HT-29 (cell line): ENCODE data around the gene CRYBG2. TPM values are rescaled to one million over a fixed set of nuclear protein-coding genes. Genes with fewer than 3 reads are reported as not detected.
"Not testable (repeated sequence)": the region's sequence is repeated elsewhere in the genome, so short reads cannot be mapped to it uniquely, and the experiment has no call there.

Source experiments
- DNase-seq: peaks from one replicate; pipeline ENCODE4 v3.0.0-alpha.2; 2015; ENCODE audit warnings: low spot score
- total RNA-seq: library from RNA; depleted of rRNA; stranded (reverse); fragments of >200 nt; shearing (Covaris generic); gene quantifications from 2 replicates; pipeline ENCODE4 v1.2.3, GENCODE V29; 2014

The CRYBG2 gene
- total RNA-seq, 1 experiment from 2014 or later, result 49.4 TPM

DNA sequence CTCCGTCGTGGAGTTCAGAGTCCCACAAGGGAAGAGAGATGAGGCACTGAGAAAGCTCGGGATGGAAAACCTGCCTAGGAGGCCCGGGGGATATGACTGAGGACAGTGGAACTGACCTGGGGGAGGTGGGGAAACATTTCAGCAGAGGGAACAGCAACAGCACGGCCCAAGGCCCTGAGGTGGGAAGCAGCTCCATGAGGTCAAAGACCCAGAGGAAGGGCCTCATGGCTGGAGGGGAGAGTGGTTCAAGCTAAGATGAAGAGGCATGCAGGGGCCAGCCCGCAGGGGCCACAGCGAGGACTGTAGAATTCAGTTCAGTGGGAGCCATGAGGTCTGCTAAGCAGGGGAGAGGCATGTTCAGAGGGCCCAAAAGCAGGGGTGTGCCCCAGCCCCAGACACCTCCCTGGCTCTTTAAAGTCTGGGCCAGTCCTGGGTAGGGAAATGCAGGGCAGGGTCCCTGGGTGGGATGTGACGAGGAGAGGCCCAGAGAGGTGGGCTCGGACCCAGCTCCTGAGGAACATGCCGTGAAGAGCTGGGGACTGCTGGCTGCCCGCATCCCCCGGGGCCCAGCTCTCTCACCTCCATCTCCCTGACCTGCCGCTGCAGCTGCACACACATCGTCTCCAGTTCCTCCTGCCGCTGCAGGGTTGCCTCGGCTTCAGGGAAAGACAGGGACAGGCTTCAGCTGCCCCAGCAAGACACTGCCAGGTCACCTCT, 57.4 kb downstream of the CRYBG2 start:
- no peak for DNase-seq

DNA sequence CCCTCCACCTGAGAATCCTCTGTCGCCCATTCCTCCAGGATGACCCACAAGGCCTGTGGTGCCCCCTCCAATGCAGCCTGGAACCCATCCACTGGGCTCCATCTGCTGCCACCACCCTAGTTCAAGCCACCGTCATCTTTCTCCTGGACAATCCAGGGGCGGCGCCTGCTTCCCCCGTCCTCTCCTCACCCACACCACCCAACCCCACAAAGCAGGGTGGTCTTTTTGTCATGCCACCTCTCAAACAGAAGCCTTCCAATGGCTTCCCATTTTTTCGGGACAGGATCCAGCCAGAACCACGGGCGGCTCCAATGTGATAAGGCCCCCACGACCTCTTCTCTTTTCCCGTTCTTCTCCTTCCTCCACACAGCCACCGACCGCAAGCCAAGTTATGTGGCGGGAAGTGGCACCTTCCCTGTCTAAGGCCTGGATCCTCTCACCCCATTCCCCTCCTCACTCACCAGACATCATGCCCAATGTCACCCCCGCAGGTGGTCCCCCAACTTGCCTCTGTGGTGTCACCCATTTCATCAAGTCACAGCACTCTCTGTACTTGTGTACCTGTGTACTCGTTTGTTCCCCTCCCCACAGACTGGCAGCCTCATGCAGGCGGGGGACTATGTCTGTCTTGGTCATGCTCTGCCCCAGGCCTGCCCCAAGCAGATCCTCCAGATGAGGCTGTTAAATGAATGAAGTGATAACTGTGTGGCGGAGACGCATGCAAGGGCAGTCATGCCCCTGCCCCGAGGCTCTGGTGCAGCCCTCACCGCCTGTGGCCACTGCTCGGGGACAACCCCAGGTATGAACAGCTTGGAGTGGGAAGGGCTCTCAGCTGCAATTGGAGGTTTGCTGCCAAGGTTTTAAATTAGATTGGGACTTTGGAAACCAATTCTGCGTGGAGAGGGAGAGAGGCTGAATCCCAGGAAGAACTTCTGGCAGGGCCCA, 58.5 kb downstream of the CRYBG2 start:
- DNase-seq, result no peak

DNA sequence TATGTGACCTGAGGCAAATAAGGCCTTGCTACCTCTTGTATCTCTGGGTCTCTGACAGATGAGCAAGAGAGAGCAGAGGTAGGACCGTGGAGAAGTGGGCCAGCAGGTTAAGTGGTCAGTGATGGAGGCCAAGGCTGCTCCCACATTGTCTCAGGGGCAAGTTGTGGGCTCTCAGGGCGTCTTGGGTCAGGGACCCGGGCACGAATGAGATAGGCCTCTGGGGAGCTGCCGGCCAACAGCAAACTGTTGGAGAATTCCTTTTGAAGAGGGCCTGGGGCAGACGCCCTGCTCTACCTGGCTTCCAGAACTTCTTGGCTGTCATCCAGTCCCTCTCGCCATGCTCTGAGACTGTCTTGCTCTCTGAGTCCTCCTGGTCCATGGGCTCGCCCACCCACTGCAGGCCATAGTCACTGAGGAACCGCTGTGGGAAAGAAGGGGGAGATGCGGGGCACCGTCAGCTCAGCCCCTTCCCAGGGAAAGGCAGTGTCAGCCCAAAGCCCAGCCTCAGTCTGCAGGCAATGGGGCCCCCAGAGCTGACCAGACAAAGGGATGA, 59.9 kb downstream of the CRYBG2 start:
- DNase-seq, result no peak

DNA sequence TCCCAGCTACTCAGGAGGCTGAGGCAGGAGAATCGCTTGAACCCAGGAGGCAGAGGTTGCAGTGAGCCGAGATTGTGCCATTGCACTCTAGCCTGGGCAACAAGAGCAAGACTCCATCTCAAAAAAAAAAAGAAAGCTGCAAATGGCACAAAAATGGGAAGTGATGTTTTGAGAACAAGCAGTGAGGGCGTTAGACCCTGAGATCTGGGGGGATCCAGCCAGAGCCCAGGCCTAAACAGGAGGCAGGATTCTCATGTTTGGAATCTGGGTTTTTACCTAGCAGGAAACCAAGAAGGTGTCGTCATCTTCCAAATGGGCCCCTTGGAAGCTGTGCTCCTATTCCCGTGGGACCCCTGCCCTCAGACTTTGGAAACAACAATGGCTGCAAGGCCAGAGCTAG, 61.2 kb downstream of the CRYBG2 start:
- not testable (repeated sequence) for DNase-seq

DNA sequence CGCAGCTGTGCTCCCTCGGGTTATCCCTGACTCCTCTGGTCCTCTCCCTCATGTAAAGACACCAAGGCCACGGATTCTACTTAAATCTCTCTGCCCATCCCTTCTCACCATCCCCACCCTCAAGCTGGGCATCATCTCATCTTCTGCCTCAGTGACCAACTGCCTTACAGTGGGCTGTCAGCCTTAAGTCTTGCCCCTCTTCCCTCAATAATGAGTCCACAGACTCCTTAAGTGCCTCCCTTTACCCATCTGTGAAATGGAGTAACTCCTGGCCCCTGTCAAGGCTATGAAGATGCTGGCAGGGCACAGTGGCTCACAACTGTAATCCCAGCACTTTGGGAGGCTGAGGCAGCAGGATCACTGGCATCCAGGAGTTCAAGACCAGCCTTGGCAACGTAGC, 62.0 kb downstream of the CRYBG2 start:
- DNase-seq, result no peak

DNA sequence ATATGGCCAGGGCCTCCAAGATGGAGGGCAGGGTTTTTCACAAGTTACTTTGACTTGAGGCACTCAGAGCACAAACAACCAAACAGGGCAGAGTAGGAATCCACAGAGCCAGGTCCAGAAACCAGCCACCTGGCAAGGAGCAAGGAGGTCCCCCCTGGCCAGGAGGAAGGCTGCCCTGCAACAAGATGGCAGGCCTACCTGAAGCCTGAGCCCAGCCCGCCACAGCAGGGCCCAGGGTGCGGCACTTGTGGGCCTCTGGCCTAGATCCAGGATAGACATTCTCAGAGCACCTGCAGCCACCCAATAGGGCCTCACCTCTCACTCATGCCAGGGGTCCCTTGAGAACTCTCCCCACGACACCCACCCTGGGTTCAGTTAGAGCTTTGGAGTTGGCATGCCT, 62.5 kb downstream of the CRYBG2 start:
- DNase-seq, result no peak

DNA sequence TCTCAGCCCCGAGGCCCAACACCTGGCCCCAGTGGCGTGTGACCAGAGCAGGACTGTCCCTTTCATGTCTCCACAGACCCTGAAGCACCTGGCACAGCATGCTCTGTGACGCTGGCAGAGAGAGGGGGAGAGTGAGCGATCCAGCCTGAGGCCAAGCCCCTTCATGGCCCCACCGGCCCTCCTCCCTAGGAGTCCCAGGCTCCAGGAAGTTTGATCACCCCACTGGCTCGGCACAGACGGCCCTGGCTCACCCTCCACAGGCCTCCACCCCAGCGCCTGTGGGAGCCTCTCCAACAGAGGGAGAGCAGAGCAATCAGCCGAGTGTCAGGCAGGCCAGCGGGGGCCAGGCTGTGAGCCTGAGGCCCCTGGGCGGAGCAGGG, 63.1 kb downstream of the CRYBG2 start:
- DNase-seq, result no peak

DNA sequence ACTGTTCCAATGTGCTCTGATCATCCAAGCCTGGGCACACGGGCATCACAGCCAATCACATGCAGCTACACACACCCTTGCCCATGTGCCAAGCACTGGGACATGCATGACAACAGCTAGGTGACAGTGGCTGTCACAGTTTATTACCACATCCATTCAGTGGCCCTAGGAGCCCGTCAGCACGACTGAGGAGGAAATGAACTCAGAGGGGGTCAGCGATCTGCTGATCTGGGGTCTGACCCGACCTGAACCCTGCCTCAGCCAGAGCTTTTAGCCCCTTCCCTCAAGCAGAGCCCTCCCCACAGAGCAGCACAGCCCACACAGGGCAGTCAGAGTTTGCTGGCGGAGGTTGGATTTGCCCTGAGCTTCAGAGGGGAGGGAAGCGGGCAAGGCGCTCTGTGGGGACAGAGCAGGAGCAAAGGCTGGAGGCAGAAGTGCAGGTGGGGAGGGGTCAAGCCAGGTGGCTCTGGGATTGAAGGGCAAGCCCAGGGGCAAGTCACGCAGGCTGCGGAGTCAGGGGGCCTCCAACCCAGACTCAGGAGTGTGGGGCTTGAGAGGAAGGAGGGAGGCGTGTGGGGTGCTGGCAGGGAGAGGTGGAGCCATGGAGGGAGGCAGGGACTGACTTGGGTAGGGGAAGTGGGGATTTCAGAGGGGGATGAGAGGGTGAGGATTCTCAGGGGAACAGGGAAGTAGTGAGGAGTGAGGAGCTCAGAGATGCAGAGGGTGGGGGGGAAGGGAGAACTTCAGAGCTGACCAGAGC, 63.6 kb downstream of the CRYBG2 start:
- no peak for DNase-seq

DNA sequence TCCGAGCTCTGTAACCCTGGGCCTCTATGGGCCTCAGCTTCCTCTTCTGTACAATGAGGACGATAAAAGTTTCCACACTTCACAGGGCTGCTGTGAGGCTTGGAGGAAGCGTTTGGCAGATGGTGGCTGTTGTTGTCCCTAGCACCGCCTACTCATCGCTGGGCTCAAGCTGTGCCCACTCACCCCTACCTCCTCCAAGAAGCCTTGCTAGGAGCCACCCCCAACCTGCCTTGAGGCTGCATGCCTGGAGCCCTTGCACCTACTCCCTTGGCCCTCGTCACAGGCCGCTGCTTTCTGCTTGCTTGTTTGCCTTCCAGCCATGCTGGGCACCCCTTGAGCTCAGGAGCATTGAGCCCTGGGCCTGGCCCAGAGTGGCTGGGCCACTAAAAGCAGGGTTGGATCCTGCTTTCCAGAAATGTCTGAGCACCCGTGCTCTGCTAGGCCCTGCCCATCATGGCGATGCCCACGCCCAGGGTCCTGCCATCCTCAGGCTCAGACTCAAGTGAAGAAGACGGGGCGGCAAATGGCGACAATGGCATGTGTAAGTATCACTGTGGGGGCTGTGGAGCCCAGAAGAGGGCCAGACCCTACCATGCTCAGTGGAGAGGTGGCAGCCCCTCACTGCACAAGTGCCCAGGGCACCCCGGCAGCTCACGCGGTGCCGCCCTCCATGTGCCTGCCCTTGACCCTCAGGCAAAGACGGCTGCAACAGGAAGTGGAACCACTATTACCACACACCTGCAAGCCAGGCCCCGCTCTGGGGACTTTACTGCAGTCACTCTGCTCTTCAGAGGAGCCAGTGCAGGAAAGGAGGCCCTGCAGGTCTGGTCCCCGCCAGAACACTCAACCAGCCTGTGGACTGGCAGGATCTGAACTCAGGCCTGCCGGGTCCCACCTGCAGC, 64.5 kb downstream of the CRYBG2 start:
- DNase-seq, result no peak

DNA sequence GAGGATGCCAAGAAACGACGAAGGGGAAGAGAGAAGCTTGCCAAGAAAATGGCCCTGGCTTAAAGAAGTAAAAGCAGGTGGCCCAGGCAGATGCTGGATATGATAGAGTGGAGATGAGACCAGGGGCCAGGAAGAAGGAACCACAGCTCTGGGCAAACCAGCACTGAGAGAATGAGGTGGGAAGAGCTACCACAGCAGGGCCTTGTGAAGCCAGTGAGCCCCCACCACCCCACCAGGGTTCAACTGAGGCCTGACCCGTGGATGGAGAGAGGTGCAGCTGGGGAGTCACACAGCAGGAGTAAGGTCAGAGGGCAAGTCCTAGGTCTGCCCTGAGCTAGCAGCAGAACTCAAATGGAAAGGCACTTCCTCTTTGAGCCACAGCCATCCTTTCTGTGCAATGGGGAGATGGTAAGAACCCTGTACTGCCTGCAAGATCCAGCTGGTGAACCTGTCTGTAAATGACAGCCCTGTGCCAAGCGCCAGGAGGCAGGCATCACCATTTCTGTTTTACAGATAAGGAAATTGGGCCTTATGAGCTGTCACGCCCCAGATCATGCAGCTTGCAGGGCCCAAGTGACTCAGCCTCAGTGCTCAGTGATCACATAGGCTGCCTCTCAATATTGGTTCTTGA, 65.5 kb downstream of the CRYBG2 start:
- no peak for DNase-seq

DNA sequence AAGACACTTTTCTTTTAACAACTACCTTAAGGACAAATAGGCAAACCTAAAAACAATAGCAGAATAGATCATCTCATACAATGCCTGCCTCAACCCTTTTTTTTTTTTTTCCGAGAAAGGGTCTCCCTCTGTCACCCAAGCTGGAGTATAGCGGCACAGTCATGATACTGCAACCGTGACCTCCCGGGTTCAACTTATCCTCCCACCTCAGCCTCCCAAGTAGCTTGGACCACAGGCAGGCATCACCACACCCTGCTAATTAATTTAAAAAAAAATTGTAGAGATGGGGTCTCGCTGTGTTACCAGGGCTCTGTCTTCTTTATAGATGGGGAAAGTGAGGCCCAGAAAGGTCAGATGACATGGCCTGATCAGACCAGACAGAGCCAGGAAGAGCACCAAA, 66.1 kb downstream of the CRYBG2 start:
- no peak for DNase-seq

DNA sequence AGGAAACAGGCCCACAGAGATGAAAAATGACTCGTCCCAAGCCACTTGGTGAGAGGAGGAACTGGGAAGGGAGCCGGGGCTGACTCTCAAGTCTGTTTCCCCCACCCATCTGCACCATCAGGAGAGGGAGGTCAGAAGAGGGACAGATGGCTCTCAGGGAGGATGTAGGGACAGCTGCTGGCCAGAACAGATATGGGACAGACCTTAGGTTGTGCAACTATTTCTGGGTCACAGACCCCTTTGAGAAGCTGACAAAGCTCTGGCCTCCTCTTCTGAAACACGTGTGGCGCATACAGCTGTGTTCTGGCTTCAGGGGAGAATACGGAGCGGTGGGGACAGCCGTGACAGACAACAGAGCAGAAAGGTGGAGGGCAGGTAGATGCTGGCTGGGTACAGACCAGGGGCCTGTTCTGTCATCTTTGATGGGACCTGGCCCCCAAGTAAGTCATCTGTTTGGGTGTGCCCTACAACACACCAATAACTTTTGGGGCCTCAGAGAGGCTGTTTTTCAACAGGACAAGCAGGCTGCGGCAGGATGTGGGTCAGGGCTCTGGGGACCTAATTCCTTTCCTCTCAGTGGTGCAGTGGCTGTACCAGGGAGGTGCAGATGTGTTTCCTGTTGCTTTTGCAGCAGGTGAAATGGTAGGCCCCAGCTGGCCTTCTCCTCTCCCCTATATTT, 66.8 kb downstream of the CRYBG2 start:
- DNase-seq, result no peak

DNA sequence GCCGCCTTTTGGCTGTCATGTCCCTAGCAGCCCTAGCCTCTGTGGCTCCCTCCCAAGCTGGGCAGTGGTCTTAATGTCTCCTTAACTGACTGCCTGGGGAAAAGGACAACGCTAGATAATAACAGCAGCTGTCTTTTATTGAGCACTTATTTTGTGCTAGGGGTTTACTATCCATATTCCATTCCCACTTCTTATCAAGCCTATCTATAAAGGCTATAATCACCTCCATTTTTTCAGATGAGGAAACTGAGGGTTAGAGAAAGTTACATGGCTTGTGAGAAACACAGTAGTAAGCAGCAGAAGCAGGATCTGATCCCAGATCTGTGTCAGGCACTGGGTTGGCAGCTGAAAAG, 67.9 kb downstream of the CRYBG2 start:
- DNase-seq, result no peak

DNA sequence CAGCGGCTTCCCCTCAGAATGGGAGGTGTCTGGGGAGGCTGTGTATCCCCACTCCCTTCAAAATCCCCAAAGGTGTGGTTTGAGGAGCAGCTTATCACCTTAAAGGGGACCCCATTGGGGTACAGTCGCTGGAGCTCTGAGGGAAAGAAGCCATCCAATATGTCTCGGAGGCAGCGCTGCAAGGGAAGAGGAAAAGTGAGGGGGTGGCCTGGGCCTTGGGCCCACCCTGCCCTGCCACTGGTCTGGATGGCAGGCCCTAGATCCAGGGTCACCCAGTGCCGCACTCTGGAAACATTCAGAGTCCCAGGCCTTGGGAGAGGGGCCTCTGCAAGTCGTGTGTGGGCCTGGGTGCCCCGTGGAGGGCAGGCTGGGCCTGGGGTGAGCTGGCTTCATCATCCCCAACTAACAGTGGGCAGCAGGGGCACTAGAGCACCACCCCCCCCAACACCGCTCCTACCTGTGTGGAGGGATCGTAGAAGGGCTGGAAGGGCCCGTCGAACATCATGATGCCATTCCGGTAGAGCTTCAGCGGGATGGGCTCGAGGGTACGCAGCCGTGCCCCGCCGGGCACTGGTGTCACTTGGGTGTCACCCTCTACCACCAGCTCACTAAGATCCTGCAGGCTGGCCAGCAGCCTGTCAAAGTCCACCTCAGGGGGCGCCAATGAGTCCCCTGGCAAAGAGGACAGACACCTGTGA, 68.4 kb downstream of the CRYBG2 start:
- DNase-seq, result peak; percentile 61

DNA sequence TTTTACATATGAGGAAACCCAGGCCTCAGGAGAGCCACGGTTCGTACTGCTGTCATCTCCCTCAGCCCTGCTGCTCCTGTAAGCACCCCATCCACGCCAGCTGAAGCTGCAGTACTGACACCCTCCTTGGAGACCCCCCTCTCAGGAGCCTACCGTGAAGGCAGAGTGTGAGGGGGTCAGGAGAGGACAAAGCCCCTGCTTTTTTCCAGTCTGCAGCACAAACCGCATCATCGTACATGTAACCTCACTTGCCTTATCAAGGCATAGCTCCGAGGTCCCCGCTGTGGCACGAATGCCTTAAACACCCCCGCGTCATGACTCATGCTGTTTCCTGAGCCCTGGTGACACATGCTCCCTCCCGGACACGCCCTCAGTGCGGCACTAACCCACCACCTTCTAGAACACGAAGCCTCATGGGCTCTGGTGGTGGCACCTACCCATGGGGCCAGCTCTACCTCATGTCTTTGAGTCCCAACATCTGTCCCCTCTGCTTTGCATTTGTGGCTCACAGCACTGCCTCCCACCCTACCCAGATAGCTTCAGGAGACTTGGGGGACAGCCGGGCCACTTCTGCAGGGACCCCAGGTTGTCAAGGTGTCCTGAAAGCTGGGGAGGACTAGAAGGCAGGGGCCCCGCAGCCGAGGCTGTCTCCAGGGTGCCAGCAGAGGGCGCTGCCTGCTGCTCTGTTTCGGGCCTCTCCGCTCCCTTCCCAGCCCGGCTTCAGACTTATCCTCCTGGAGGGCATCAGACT, 69.2 kb downstream of the CRYBG2 start:
- peak; percentile 89 for DNase-seq

DNA sequence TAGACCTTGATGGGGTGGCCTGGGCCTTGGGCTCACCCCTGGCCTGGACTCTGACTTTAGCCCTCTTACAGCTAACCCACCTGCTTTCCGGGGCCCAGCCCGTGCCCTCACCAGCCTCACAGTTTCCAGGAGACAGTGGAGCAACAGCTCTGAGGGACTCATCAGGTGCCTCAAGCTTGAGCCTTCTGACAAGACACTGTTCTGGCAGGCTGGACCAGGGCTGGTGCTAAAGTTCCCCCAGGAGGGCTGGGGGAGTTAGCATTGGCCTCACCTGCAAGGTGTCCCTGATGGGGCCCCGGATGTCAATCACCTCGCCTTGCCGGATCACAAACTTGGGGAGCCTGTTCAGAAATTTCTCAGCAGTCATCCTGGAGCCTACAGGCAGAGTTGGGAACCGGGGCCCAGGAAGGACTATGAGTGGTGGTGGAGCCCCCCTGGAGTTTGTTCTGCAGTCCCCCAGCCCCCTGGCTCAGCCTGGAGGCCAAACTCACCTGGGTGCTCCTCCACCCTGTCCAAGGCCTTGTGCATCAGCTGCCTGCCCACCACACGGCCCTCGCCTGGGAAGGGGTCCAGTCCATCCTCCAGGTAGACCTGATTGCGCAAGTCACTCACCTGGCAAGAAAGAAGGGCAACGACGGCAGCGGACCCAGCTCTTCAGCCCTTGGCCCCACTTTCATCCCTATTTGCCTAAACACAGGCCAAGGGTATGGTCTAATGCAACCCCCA, 69.9 kb downstream of the CRYBG2 start:
- DNase-seq, result no peak

DNA sequence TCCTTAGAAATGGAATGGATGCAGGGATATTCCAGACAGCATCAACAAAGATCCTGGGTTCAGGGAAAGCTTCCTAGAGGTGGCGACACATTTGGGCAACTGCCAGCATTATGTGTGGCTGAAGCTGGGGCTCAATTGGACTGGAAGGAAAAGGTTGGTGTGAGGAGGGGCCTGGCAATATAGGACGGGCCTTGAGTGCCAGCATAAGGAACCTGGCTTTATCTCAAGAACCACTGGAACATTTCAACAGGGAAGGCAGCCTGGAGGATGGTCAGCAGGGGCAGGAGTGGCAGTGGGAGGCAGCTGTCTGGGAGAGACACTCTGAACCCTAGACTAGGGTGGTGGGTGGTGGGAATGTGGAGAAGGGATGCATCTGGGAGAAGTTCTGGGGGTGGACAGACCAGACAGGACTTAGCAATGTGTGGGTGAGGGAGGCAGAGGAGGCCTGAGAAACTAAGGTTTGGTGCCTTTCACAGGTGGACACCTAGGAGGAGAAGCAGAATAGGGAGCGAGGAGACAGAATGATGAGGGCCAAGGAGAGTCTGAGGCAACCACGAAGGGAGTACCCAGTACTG, 70.6 kb downstream of the CRYBG2 start:
- no peak for DNase-seq
